Coronary artery (tissue), 2 donors: ENCODE measurements around the gene ZNF497.

Experiments used
- DNase-seq: peaks from one replicate; pipeline ENCODE4 v3.0.0-alpha.2; 2017; ENCODE audit warnings: low spot score
- H3K27ac ChIP-seq, 2 donors: fragments of 200-600 bp; sonication (generic); one replicate each; pipeline ENCODE4 v1.5.1; 2016 to 2019
- H3K4me3 ChIP-seq: fragments of 200-600 bp; sonication (generic); 2 replicates; pipeline ENCODE4 v1.5.1; 2016; ENCODE audit warnings: mild to moderate bottlenecking, moderate library complexity
- CTCF ChIP-seq: fragments of 200-600 bp; sonication (generic); IDR thresholded peaks from one replicate; pipeline ENCODE4 v1.5.1; 2019; ENCODE audit warnings: antibody characterized with exemption

The ZNF497 gene

GRCh38 chr19:58335630-58336029 is 26.9 kb downstream of the ZNF497 start:
- TF ChIP-seq CTCF = no peak
- DNase-seq = no peak
- Histone ChIP-seq H3K4me3 (no peak overlapping the region), H3K27ac (no peak overlapping the region)

- H3K27ac ChIP-seq = no peak overlapping the region
- H3K4me3 ChIP-seq = no peak overlapping the region
- no peak for DNase-seq
- no peak for TF ChIP-seq CTCF
Observed at GRCh38 chr19:58334691-58335249, 27.8 kb downstream of the ZNF497 start.

- no peak overlapping the region for H3K27ac ChIP-seq
- H3K4me3 ChIP-seq = no peak overlapping the region
- no peak for DNase-seq
- no peak for TF ChIP-seq CTCF
Observed at GRCh38 chr19:58332697-58333096, 29.9 kb downstream of the ZNF497 start.

DNA sequence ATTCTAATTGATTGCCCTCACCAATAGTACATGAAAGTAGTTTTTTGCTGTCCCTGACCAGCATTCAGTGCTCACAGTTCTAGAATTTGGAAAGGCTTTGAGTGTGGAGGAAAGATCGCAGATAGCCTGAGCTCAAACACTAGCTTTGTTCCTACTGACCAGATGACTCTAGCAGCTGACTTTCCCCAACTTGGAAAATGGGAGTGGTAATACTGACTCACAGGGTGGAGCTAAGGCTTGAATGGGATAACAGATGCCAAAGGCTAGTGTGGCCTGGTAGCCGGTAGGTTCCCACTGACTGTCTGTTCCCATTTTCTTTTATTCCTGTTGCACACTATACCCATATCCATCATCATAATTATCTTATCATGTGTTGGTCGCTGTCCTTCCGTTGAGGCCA is 32.1 kb downstream of the ZNF497 start:
- DNase-seq = no peak
- H3K27ac ChIP-seq = no peak overlapping the region

DNA sequence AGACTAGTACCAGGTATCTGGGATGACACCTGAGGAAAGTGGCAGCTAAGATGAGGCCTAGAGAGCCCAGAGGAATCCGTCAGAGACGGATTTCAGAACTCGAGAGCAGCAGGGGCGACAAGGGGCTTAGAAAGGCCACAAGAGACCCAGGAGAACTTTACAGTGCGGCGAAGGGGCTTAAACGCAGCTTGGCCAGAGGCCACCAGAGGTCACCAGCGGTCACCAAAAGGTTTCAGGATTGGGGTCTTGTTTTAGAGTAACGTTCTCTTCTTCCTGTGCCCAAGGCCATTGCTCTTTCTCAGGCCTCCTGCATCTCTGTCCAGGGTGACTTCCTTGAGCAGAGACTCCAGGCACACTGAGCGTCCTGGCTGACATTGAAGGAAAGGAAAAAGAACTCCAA is 33.6 kb downstream of the ZNF497 start:
- DNase-seq = no peak
- Histone ChIP-seq H3K4me3 (no peak overlapping the region), H3K27ac (no peak overlapping the region)
- no peak for TF ChIP-seq CTCF

More for the DNA sequence above, 32.1 kb downstream of the ZNF497 start:
- no peak overlapping the region for H3K4me3 ChIP-seq
- no peak for TF ChIP-seq CTCF

GRCh38 chr19:58326914-58327726 is 35.4 kb downstream of the ZNF497 start, which contains the start of gene ZSCAN22:
ZSCAN22 (plus strand) TSS chr19:58326994; CDS start chr19:58334803, 7,809 bp downstream.
- peak; percentile 98 for DNase-seq
- TF ChIP-seq CTCF = no peak
- Histone ChIP-seq H3K27ac (peak within 1 kb of the TSS; percentile 85 to 98), H3K4me3 (peak within 1 kb of the TSS; percentile 87)

GRCh38 chr19:58326501-58326913 is 36.0 kb downstream of the ZNF497 start:
- no peak for TF ChIP-seq CTCF
- no peak for DNase-seq
- Histone ChIP-seq H3K27ac (peak overlapping the region; percentile 85 to 98), H3K4me3 (peak overlapping the region; percentile 87)
